ENCODE results near the gene OR2Z1.
"Not testable (repeated sequence)": the region's sequence is repeated elsewhere in the genome, so short reads cannot be mapped to it uniquely, and the experiment has no call there.

Gene OR2Z1

DNA sequence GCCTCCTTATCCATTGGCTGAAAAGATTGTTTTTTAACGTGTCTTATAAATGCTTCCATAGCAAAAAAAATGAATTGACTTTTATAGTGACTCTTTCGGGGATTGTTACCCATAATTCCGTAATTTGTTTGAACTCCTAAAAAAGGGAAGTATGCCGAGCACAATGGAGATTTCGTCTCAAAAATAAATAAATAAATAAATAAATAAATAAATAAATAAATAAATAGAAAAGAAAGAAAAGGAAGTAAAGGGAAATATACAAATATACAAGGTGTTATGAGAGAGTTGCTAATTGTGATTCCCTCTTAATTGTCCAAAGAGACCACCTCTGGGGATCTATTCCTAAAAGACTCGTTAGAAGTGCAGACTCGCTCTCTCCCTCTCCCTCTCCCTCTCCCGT, 16.9 kb downstream of the OR2Z1 start:
- Histone ChIP-seq H3K27ac (no peak overlapping the region), H3K4me2 (ENCODE audit: low read length) (no peak overlapping the region), H3K27me3 (ENCODE audit: control insufficient read depth, insufficient read depth, low read length) (no peaks in the 10 kb centered on the region), H3K9me3 (ENCODE audit: control insufficient read depth, low read length) (no peaks in the 10 kb centered on the region), H3K4me1 (no peaks in the 10 kb centered on the region), H3K4me3 (ENCODE audit: low read depth, low read length) (no peak overlapping the region), H2AFZ (no peak overlapping the region), H3K79me2 (no peaks in the 10 kb centered on the region), H3K9ac (no peak overlapping the region), H3K36me3 (ENCODE audit: control insufficient read depth, insufficient read depth, low read length) (no peaks in the 10 kb centered on the region)
- TF ChIP-seq, protein P1, sequence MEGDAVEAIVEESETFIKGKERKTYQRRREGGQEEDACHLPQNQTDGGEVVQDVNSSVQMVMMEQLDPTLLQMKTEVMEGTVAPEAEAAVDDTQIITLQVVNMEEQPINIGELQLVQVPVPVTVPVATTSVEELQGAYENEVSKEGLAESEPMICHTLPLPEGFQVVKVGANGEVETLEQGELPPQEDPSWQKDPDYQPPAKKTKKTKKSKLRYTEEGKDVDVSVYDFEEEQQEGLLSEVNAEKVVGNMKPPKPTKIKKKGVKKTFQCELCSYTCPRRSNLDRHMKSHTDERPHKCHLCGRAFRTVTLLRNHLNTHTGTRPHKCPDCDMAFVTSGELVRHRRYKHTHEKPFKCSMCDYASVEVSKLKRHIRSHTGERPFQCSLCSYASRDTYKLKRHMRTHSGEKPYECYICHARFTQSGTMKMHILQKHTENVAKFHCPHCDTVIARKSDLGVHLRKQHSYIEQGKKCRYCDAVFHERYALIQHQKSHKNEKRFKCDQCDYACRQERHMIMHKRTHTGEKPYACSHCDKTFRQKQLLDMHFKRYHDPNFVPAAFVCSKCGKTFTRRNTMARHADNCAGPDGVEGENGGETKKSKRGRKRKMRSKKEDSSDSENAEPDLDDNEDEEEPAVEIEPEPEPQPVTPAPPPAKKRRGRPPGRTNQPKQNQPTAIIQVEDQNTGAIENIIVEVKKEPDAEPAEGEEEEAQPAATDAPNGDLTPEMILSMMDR (IDR thresholded peaks at IDR 0.05) = no peak

DNA sequence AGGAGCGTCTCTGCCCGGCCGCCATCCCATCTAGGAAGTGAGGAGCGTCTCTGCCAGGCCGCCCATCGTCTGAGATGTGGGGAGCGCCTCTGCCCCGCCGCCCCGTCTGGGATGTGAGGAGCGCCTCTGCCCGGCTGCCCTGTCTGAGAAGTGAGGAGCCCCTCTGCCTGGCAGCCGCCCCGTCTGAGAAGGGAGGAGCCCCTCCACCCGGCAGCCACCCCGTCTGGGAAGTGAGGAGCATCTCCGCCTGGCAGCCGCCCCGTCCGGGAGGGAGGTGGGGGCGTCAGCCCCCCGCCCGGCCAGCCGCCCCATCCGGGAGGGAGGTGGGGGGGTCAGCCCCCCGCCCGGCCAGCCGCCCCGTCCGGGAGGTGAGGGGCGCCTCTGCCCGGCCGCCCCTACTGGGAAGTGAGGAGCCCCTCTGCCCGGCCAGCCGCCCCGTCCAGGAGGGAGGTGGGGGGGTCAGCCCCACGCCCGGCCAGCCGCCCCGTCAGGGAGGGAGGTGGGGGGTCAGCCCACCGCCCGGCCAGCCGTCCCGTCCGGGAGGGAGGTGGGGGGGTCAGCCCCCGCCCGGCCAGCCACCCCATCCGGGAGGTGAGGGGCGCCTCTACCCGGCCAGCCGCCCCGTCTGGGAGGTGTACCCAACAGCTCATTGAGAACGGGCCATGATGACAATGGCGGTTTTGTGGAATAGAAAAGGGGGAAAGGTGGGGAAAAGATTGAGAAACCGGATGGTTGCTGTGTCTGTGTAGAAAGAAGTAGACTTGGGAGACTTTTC, 18.0 kb downstream of the OR2Z1 start:
- not testable (repeated sequence) for H3K27ac ChIP-seq; H3K4me1 ChIP-seq; H2AFZ ChIP-seq; H3K4me2 ChIP-seq (ENCODE audit: low read length); H3K27me3 ChIP-seq (ENCODE audit: control insufficient read depth, insufficient read depth, low read length); H3K9ac ChIP-seq; H3K36me3 ChIP-seq (ENCODE audit: control insufficient read depth, insufficient read depth, low read length); H3K9me3 ChIP-seq (ENCODE audit: control insufficient read depth, low read length); H3K4me3 ChIP-seq (ENCODE audit: low read depth, low read length); H3K79me2 ChIP-seq

DNA sequence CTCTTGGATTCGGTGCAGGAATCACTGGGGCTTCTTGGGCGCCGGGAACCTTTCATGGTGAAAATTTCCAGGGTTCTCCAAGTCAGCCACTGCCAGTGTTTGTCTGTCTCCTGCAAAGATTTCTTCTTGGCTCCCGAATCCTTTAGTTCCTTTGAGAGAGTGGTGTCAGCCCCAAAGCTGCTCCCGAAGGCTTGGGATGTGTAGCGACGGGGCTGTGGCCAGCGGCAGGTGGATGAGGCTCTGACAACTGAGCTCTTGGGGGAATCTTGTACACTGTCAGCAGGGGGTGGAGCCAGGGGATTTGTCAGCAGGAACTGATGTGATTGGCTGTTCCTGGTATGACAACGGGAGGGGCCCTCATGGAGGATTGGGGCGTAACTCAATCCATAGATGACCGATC, 45.8 kb downstream of the OR2Z1 start:
- H3K79me2 ChIP-seq; H3K9ac ChIP-seq; H3K27me3 ChIP-seq (ENCODE audit: control insufficient read depth, insufficient read depth, low read length); H3K4me2 ChIP-seq (ENCODE audit: low read length); H2AFZ ChIP-seq; H3K4me3 ChIP-seq (ENCODE audit: low read depth, low read length); H3K4me1 ChIP-seq; H3K36me3 ChIP-seq (ENCODE audit: control insufficient read depth, insufficient read depth, low read length); H3K27ac ChIP-seq; H3K9me3 ChIP-seq (ENCODE audit: control insufficient read depth, low read length): not testable (repeated sequence)

DNA sequence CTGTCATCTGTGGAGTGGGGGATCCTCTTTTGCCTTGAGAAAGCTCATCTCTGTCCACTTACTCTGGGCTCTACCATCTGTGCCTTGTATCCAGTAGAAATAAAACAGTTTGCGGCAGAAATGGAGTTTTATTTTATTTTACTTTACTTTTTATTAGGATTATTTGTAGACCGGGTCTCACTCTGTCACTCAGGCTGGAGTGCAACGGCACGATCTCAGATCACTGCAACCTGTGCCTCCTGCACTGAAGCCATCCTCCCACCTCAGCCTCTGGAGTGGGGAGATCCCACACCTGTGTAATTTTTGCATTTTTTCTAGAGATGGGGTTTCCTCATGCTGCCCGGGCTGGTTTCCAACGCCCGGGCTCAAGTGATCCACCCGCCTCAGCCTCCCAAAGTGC, 47.8 kb downstream of the OR2Z1 start:
- H3K36me3 ChIP-seq (ENCODE audit: control insufficient read depth, insufficient read depth, low read length); H3K9ac ChIP-seq; H3K27ac ChIP-seq; H3K4me2 ChIP-seq (ENCODE audit: low read length); H3K9me3 ChIP-seq (ENCODE audit: control insufficient read depth, low read length); H3K79me2 ChIP-seq; H3K4me1 ChIP-seq; H3K4me3 ChIP-seq (ENCODE audit: low read depth, low read length); H3K27me3 ChIP-seq (ENCODE audit: control insufficient read depth, insufficient read depth, low read length); H2AFZ ChIP-seq: not testable (repeated sequence)

DNA sequence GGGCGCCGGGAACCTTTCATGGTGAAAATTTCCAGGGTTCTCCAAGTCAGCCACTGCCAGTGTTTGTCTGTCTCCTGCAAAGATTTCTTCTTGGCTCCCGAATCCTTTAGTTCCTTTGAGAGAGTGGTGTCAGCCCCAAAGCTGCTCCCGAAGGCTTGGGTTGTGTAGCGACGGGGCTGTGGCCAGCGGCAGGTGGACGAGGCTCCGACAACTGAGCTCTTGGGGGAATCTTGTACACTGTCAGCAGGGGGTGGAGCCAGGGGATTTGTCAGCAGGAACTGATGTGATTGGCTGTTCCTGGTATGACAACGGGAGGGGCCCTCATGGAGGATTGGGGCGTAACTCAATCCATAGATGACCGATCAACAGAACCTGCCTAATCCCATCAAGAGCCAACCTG, 52.2 kb downstream of the OR2Z1 start:
- not testable (repeated sequence) for H3K27ac ChIP-seq; H3K79me2 ChIP-seq; H3K4me3 ChIP-seq (ENCODE audit: low read depth, low read length); H3K27me3 ChIP-seq (ENCODE audit: control insufficient read depth, insufficient read depth, low read length); H3K36me3 ChIP-seq (ENCODE audit: control insufficient read depth, insufficient read depth, low read length); H3K4me2 ChIP-seq (ENCODE audit: low read length); H3K4me1 ChIP-seq; H2AFZ ChIP-seq; H3K9me3 ChIP-seq (ENCODE audit: control insufficient read depth, low read length); H3K9ac ChIP-seq
